CD4-positive, alpha-beta T cell treated with Interferon alpha-2 for 1 hour (primary cell): ENCODE results near the gene NKAIN4.

Experiments
- DNase-seq, 2 donors: peaks; one replicate each; pipeline ENCODE4 v3.0.0-alpha.2; 2020 to 2022

Gene NKAIN4

DNA sequence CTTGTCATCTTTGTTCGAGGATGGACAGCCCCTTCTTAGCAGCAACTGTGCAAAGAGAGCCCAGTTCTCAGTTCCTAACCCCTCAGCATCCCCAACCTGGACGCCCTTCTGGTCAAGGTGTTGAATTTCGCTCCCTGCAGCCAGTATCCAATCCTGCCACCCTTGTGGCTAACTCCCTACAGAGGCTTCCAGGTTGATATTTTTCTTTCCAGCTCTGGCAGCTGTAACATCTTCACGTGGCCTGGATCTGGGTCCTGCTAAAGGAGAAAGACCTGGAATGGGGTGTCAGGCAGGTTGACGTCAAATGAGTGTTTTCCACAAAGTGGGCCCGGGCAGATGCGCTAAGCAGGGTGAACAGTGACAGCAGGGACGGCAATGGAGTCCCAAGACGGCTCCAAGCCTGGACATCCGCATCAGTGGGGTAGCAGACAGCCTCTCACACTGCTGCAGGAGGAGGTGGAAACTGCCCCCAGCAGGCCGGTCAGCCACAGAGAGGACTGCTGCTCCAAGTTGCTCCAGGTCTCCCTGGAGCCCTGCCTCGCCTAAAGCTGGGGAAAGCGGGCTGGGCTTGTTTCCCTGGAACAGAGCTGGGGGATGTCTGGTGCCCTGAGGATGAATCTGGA lies 37.3 kb downstream of the NKAIN4 start:
- no peak for DNase-seq

DNA sequence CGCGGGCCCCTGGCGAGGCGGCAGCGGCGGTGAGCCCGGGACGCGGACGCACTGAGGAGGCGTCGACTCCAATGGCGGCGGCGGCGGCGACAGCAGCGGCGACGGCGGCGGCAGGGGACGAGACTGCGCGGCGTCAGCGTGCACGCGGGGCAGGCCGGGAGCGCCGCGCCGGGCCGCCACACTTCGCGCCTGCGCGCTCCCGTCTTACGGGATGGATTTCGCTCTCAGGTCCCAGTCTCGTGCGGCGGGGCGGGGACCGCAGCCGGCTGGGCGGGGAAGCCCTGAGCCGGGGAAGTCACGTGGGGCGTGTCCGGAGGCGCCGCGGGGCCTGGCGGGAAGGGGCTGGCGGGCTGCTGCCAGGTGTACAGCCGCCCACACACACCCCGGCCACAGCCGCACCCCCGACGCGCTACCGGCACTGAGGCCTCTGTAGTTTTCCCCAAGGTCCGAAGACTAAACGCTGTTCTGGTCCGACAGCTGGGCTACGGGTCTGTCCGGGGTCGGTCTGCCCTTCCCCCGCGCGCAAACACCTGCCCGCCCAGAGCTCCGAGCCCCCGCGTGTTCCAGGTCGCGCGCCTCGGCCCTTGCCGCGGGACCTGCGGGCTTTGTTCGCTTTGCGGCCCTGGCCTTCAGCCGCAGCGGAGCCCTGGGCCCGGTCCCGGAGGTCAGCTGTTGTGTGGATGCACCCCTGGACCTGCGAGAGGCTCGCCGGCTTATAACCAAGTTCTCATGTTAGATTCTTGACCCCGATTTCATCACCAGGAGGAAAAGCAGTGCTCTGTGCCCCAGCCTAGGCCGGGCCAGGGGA lies 38.0 kb downstream of the NKAIN4 start, which contains the start of gene YTHDF1:
YTHDF1 (minus strand) TSS at position 91 of the 808 bp plus-strand sequence. CDS start 239 bp downstream, outside the sequence.
- peak; percentile 96 to 97 for DNase-seq

DNA sequence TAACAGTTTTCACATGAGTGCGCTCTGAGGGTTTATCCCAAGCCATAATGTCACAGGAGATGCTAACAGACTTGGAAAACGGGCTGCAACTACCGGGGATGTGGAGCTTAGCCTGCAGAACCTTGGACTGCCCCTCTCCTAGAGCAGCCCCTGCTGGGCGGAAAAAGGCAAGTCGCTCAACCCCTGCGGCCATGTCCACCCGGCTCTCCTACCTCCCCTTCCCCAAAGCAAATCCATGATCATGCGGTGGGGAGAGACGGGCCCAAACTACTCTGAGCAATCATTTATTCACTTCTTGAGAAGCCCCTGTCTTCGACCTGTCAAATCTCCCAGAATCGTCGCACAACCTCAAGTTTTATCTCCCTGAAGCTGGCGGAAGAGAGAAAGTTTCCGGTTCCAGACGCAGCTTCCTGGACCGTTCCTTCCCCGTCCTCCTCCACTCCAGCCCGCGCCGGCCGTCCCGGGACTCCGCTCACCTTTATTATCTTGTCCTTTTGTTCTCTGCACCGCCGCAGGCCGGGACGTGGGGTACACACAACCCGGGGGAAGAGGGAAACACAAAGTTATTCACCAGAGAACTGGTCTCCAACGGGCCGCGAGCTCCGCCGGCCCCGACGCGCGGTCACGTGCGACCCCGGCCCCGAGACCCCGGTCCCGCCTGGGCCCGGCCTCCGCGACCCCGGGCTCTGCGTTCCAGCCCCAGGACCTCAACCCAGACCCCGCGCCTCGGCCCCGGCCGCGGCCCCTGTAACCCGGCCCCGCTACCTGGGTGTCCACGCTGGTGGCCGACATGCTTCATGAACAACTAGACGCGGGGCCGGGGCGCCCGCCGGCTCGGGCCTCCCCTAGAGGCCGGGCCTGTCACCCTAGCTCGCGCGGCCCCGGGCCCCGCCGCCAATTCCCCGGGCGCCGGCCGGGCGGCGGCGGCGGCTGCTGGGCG lies 38.9 kb downstream of the NKAIN4 start:
- peak in 1 of 2 donors; percentile 19 for DNase-seq

DNA sequence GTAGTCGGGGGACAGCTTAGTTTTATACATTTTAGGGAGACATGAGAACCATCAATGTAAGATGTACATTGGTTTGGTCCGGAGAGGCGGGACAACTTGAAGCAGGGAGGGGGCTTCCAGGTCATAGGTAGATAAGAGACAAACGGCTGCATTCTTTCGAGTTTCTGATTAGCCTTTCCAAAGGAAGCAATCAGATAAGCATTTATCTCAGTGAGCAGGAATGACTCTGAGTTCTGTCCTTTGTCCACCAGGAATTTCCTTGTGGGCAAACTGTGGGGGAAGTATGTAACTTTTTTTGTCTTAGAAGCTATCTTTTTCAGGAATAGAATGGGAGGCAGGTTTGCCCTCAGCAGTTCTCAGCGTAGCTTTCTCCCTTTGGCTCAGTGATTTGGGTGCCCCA lies 39.7 kb downstream of the NKAIN4 start:
- DNase-seq = no peak

DNA sequence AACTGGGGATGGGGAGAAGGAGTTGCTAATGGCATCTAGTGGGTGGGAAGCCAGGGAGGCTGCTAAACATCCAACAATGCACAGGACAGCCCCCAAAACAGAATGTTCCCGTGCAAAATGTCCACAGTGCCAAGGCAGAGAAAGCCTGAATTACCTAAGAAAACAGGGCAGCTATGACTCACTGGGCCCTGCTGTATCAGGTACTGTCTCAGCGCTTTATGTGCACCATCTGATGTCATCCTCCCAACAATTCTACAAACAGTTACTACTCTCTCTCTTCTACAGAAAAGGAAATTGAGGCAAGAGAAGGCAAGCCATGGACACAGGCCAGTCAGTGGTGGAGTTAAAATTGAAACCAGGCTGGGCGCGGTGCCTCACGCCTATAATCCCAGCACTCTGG lies 41.5 kb downstream of the NKAIN4 start:
- no peak for DNase-seq

DNA sequence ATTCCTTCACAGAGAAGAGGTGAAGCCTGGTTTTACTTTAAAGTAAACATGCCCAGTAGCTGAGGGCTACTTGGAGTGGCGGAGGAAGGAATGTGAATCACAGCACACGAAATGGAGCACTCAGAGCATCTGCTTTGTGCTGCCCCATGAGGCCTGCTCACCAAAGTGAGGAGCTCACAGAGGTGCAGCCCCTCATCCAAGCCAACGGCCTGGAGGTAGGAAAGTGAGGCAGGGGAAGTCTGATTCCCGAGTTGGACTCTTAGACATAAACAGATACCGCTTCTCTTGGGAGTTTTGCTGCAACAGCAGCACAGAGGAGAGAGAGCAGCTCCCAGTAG lies 41.9 kb downstream of the NKAIN4 start:
- DNase-seq = no peak

DNA sequence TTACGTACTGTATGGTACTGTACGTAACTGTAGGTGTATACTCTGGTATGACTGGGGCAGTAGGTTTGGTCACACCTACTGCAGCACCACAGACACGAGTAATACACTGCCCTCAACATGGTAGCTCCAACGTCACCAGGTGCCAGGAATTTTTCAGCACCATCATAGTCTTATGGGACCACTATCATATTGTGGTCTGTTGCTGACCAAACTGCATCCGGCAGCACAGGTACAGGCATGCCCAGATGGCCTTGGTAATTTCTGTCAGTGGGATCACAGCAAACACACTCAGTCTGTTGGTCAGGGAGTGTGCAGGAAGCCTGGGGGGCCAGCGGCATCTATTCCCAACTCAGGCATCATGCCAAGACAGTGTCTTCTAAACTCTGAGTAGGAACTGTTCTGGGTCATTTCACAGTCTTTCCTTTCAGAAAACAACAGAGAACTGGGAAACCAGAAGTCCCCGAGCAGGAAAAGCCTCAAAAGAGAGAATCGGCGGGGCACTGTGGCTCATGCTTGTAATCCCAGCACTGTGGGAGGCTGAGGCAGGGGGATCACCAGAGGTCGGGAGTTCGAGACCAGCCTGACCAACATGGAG lies 44.2 kb downstream of the NKAIN4 start:
- no peak for DNase-seq

DNA sequence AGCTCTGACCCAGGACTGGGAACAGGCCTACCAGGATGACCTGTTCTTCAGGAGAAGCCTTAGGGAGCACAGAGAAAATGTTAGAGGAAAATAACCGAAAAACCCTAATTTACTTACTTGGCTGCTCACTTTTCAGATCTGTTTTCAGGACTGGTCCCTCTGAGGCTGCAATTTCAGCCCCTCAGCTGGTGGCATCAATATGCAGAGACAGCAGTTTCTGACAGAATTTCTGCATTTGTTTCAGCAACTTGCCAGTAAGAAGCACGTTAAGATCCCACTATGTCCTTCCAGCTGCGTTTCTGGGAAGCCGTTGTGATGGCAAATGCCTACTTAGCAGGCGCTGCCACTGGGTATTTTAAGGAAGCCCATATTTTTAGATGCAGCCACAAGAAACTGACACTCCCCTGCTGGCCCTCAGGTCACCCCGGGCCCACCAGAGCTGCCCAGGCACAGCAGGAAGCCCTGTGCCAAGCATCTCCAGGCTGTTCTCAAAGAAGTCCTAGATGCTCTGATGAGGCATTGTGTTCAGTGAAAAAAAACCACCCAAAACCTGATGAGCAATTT lies 45.8 kb downstream of the NKAIN4 start:
- no peak for DNase-seq

DNA sequence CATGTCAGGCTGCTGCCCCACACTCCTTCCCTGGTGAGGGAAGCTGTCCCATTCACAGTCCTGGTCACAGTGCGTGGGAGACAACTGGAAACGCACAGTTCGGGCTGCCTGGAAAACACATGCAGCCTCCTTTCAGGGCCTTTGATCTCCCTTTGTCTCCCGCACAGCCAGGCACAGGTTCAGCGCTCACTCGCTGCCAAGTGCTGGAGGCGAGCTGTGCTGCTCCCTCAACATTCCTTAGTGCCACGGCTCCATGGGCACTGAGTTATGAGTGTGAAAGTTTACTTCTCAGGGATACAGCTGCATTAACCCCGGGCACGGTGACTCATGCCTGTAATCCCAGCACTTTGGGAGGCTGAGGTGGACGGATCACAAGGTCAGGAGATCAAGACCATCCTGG lies 47.4 kb downstream of the NKAIN4 start:
- DNase-seq = no peak

DNA sequence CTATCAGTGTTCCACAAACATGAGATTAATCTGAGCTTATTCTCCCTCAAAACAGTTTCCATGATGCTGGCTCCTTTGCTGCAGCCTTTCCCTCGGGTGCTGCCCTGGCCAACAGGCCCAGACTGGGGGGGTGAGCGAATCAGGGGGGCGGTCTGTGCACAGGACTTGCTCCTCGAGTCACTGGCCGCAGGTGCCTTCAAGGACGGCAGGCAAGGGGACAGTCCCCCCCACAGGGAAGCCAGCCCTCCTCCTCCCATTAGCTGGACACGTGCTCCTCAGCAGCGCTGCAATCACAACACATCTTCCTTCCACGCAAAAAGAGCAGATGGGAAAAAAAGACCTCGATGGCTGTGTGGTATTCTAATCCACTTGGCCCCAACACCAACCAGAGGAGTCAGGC lies 48.4 kb downstream of the NKAIN4 start:
- DNase-seq = no peak

DNA sequence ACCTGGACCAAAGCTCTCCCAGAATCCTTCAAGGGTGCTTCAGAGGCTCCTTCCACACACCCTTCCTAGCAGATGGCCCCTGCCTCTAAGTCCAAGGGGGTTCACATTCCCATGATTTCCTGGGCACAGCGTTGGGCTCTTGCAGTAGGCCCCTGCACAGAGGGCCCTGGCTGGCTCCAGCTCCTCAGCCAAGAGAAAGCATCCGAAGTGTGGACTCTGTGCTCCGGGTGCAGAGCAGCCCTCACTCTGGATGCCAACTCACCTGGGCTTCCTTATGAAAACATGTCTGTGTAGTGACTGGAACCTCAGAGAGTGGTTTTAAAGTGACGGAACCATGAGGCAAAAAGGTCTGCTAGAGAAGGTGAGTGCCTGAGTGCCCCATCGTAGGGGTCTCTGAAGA lies 49.9 kb downstream of the NKAIN4 start:
- DNase-seq = no peak

DNA sequence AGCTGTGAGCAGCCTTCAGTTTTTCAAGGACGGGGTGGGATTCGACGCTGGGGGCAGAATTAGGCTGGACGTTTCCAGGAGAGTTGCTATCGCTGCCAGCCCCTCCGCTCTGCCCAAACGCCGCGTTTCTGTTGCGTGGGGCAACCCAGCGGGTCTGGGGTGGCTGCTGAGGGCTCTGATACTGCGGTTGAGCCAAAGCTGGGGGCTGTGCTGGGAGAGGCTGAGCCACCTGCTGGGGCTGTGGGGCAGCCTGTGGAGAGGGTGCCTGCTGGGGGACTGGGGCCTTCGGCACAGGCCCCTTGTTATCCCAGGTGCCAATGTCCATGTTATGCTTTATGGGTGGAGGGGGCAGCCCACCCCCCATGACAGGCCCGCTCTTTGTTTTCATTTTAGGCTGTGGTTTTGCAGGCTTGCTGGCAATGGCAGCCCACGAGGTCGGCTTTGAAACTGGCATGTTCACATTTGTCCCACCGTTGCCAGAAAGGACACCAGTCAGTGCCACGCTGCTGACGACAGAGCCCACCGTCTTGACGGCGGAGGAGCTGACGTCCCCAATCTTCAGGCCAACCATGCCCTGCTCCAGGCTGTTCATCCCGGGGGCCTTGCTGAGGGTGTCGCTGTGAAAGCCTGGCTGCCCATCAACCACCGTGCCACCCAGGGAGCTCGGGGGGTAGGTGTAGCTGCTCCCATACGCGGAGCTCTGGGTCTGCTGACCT lies 51.3 kb downstream of the NKAIN4 start:
- no peak for DNase-seq

DNA sequence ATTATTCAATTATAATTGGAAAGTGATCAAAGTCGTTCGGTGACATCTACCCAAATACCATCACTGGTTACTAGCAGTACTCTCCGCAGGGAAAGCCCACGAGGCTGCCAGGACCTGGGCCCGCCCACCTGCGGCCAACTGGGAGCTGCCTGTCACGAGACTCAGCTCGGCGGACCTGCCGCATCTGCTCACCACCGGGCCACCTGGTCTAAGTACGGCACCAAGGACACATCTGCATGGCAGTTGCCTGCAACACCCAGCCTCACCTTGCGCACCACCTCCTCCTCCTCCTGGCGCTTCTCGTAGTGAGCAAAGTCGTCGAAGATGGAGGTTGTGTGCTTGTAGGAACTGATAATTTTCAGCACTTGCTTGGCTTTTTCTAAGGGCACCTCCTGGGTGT lies 52.2 kb downstream of the NKAIN4 start:
- DNase-seq = no peak

DNA sequence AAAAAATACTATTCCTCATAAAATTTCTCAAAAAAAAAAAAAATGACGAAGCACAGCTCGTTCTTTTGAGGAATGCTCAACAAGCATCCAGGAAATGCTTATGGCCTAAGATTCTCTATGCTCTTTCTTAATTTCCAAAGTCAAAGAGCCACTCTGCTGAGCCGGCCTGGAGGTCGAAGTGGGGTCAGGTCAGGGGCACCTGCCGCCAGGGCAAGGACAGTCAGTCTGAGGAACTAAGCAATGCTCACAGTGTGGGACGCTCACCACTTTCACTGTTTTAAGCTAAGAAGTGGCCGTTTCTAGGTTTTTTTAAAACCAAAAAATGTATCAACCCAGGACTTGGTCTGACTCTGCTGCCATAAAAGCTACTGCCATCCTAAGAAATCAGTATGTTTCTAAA lies 55.7 kb downstream of the NKAIN4 start:
- DNase-seq = no peak

DNA sequence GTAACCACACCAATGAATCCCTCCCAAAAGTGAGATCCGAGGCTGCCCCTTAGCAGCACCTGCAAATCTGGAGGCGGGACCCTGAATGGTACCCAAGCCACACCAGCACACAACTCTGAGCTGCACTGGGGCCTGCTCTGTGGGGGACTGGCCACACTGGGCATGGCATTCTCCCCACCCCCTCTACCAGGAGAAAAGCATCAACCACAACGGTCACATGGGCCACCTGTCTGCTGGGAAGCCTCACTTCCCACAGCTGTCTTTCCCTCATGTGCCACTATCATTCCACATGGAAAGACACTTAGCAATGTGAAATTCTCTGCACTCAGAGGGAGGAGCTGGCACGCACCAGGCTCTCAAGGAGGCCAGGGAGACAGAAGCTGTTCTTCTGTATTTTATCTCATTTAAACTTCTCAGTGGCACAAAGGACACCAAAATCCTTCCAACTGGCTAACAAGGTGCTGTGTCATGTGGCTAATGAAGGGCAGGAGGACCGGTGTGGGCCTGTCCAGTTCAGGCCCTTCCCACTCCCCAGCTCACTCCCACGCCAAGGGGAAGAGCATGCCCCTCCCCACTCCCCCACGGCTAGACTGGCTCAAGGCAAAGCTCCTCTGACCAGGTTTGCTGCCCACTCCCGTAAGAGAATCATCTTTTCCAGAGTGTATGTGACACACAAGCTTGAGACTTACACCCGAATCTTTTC lies 57.3 kb downstream of the NKAIN4 start:
- no peak for DNase-seq

DNA sequence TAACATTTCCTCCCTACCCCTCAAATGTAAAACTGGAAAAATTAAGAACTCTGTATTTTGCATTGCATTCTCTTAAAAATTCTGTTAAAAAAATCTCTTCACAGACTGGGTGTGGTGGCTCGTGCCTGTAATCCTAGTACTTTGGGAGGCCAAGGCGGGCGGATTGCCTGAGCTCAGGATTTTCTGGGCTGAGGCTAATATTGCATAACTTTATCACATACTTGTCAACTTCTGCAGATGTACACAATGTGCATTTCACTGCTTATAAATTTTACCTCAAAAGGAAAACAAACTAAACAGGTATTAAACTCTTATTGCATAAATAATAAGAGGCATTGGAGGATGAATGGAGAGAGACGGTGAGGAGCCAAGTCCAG lies 59.5 kb downstream of the NKAIN4 start:
- DNase-seq = no peak

DNA sequence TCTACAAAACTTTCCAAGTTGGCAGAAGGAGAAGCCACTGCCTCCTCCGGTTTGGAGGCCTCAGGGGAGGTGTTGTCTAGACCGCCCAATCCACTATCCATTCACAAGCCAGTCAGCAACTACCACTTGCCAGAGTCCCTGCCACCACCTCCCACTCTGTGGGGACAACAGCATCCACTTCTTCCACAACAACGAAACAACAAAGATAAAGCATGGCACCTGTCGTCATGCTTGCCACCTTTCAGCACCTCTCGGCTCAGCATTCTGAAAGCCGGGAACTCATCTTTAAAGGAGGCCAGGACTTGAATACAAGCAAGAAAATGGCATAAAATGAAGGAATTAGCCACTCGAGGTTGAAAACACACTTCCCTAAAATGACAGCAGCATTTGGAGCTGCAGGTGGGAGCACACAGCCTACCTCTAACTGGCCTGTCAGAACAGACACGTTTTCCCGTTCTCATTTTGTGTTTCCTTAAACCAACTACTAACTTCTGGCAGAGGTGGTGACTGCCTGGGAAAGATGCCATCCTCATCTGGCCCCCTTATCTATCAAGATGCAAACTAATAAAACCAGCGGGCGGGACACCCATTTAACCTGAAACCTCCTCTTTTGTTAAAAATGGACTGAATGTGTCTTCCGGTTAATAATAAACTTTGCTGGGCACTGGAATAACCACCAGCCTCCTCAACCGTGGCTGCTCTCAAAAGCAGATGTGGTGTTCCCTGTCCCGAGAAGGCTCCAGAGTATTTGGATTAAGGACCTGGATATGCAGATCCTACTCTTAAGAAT lies 60.1 kb downstream of the NKAIN4 start:
- DNase-seq = no peak

DNA sequence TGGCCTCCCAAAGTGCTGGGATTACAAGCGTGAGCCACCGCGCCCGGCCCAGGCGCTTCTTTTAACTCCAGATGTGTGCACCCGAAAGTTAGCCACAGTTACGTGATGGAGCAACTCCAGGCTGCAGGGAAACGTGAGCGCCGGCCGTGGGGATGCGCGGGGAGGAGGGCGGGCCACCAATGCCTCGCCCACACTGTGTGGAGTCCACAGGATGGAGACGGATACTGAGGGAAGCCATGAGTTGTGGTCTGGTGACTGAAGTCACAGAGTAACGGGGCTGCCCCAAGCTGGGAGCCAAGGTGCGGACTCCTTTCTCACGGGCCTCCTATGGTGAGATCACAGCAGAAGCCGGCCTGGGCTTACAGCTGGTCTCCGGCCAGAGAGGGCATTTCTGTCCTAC lies 61.5 kb downstream of the NKAIN4 start:
- no peak for DNase-seq

DNA sequence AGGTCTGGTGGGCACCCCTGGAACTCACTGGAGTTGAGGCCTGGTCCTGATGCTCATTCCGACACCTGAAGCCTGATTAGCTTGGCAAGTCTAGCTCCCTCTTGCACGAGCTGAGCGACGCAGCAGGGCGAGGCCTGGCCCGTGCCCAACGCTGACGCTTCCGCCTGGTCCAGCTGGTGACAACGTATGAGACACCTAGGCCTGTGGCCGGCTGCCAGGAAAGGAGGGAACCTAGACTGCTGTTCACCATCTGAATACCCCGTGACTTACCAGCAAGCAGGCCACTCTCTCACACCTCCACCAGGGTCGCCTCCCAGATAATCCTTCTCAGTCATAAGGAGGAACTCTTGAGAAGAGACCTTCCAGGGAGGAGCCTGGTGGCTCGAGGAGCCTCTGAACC lies 62.9 kb downstream of the NKAIN4 start:
- DNase-seq = no peak

DNA sequence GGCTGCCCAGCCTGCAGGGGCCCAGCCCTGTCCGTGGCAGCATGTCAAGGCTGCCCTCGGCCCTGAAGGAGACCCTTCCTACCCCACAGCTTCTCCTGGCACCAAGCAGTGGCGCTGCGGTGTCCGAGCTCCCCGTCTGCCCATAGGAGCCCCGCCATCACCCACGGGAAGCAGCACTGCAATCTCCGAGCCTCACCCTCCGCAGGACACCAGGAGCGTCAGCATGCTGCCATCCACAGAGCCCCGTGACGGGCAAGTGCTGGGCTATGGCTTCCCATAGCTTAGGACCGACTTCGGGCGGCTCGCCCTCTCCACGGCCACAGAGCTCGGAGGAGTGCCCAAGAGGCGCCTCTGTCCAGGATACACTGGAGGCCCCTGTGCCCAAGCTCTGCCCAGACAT lies 63.4 kb downstream of the NKAIN4 start:
- no peak for DNase-seq
